ELR (cell line): ENCODE results near the gene YWHAB.

Source experiments
- DNase-seq: peaks from one replicate; pipeline ENCODE4 v3.0.0-alpha.2; 2015; ENCODE audit warnings: low read depth

YWHAB gene

DNA sequence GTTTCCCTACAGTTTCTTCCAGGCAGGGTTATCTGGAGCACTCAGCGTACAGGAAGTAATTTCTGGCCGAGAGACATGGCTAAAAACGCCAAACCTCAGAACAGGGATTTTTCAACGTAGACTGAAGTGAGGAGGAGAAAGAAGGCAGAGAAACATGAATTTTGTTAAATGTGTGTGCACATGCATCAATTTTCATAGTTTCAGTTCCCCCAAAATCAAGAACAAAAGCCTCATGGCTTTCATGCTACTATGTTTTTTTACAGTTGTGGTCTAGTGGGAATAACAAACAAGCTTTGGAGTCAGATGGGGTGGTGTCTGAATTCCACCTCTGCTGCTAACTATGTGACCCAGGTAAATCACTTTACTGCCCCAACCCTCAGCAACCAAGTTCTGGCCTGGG lies 69.8 kb downstream of the YWHAB start:
- no peak for DNase-seq

DNA sequence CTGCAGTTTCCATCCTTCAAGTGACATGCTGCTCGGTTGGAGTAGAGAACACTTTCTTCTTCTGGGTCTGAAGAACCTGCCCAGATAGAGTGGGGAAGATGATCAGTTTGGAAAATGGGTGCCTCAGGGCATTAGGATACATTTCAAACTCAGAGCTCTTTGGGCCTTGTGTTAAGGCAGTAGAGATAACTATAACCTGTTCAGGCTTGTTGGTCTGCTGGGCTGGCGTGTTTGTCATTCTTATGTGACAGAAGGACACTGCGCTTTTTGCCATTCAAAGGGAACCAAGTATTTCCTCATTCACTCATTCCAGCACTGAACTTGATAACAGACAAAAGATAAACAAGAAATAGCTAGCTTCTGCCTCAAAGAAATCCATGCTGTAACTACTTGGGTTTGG lies 70.9 kb downstream of the YWHAB start:
- DNase-seq: no peak
